Measurements from ENCODE around the gene HPCAL1.

The HPCAL1 gene

DNA sequence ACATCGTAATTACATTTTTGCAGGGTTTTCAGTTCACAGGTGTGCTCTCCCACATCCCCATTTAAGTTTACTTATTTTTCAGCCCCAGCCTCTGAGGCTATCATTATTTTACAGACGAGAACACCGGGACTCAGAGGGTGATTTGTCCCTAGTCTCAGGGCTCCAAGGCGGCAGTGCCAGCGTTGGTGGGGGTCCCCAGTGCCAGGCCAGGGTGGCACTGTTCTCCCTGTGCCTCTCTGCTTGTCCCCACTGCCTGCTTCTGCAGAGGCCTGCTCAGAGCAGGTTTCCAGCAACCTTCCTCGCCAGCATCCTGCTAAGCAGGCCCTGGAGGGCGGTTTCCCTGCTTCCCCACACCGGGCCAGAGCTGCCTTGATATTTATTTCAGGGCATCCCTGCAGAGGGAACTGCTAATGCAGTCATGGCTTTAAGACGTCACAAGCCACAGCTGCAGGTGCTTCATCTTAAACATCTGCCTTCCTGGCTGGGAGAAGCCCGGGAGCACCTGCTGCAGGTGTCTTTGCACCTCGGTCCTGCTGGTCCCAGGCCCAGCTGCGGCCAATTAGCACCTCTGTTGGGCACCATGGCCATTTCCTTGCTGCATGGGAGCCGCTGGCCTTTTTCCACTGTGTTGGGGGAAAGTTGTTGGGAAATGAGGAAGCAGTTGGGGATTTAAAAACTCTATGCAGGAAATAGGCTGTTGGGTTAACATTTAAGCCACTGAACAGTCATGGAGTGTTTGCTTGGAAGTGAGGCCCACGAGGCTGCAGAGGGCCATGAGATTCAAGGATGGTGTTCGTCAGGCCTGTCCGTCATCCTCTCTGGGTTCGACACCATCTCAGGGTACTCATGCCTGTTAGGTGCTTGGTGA, 22.8 kb downstream of the HPCAL1 start:
- DNase-seq = no peak

- DNase-seq = no peak
Measured at GRCh38 chr2:10326151-10326616, 23.5 kb downstream of the HPCAL1 start.

DNA sequence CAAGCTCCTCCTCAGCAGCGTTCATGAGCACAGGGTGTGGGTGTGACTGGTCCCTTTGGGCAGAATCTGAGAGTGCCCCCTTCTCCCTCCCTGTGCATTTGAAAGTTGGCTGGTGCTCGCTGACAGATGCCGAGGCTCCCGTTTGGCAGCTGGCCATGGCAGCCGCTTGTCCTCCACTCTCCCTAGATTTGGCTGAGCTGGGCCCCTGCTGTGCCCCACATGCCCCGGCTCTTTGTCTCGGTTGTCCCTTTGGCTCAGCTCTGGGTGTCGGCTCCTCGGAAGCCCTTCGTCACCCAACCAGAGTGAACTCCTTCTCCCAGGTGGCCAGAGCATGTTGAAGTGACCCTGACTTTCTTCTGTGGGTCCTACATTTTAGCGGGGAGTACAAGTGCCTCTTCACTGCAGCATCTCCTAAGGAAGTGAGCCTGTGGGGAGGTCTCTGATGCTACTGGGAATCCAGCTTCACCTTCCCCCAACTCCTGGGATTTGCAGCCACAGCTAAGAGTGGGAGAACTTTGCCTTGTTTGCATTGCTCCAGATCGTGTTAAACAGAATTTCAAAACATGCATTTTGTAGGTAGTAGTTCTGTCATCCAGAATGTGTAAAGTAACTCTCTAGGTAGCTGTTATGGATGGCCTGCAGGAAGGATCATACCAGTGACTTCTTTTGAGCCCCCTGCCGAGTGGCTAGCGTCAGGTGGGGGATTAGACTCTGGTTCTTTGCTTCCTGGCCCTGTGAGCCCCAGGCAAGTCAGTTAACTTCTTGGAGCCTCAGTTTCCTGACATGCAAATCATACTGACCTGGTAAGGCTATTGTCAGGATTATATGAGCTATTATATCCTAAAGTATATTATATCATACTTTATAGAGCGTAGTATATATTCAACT, 24.2 kb downstream of the HPCAL1 start:
- no peak for DNase-seq

GRCh38 chr2:10327896-10328669, 25.4 kb downstream of the HPCAL1 start:
- no peak for DNase-seq

GRCh38 chr2:10328670-10329579, 26.2 kb downstream of the HPCAL1 start:
- DNase-seq = no peak

DNA sequence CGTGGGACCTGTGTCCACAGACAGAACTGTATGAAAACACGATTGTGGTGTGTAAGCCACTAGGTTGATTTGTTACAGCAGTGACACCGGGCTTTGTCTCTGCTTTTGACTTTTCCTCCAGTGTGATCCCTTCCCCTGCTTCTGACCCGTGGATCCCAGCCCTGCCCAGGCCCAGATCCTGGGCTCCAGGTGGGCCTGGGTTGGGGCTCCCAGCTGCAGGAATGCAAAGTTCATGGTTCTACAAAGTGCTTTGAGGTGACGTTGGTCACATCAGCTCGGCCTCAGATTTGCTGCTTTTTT, 26.8 kb downstream of the HPCAL1 start:
- no peak for DNase-seq

DNA sequence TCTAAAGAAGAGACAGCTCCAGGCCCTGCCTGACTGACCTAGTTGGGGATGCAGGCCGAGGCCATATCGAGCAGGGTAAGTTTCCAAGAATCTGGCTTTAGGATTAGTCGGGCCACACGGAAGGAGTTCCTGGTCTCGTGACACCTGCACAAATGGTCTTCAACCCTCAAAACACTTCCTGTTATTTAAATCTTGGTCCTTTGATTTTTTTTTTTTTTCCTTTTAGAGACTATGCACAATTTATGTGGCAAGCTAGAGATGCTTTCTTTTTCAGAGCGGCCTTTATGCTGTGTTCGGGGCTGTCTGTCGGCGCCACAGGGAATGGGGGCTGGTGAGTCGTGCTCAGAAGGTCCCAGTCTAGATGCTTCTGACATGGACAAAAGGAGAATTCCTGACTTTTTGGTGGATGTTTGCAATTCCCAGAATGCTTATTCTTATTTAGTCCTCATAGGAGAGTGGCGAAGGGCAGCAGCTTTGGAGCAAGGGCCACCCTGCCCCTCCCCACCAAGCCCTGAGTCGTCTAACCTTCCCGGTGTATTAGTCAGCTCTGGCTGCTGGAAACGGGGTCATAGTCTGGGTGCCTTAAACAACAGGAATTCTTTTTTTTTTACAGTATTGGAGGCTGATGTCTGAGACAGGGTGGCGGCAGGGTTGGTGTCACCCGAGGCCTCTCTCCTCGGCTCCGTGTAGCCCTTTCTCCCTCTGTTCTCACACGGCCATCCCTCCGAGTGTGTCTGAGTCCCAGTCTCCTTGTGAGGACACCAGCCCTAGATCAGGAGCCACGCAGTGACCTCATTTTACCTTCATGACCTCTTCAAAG, 27.4 kb downstream of the HPCAL1 start:
- DNase-seq = peak; percentile 15 to 44

DNA sequence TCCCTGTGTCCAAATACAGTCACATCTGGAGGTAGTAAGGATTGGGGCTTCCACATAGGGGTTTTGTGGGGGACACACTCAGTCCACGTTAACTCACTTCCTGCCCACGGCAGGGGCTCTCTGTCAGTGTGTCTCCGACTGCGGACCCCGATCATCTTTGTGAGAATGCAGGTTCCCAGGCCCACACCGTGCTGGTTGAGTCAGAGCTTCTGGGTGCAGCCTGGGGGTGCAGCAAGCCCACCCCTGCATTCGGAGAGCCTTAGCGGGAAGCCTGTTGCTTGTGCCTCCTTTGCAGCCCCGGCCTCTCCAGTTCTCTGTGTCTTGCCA, 28.0 kb downstream of the HPCAL1 start:
- no peak for DNase-seq

DNA sequence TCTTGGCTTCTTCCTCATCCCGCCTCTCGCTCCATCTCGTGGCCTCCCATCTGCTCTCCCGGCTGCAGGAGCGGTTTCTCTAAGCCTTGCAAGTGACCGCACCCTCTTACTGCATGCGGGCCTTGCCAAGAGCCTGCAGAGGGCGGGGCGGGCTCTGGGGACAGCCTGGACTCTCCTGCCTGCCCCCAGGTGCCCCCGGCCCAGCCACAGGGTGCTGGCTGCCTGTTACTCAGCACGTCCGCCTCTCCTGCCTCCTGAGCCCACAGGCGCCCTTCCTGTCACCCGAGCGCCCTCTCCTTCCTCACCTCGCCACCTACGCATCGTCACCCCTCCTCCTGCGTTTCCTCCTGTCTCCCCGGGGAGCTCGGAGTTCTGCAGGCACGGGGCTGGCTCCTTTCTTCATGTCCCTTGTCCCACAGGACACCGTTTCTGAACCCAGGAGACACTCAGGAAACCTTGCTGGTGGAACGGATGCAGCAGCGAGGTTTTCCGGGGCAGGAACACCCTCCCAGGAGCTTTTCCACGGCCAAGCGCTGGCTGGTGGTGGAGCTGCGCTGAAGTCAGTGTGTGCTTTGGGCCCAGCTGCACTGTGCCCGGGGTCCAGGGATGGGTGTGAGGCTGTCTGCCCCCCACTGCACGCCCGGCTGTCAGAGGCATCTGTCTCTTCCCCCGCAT, 28.5 kb downstream of the HPCAL1 start:
- DNase-seq = peak; percentile 62 to 67

DNA sequence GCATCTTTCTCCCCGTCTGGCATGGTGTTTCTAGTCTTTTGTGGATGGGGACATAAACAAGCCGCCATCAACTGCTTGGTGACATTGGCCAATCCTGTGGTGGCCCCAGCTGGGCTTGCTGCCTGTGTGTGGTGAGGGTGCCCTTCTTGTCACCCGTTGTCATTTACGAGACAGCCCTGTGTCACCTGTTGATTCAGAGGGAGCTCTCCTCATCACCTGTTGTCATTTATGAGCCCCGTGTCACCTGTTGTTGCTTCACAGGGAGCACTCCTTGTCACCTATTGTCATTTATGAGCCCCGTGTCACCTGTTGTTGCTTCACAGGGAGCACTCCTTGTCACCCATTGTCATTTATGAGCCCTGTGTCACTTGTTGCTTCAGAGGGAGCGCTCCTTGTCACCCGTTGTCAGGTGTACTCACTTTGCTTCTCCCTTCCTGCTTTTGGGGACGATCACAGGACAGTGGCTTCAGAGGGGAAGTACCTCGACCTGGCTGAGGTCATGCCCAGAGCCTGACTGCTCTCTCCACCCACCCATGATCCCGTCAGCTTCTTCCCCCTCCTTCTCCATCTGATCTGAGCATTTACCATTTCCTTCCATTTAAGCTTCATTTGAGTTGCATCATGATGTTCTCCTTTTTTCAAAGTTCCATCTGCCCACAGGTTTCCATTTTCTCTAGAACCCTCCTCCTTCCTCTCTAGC, 29.1 kb downstream of the HPCAL1 start:
- peak; percentile 41 to 74 for DNase-seq

DNA sequence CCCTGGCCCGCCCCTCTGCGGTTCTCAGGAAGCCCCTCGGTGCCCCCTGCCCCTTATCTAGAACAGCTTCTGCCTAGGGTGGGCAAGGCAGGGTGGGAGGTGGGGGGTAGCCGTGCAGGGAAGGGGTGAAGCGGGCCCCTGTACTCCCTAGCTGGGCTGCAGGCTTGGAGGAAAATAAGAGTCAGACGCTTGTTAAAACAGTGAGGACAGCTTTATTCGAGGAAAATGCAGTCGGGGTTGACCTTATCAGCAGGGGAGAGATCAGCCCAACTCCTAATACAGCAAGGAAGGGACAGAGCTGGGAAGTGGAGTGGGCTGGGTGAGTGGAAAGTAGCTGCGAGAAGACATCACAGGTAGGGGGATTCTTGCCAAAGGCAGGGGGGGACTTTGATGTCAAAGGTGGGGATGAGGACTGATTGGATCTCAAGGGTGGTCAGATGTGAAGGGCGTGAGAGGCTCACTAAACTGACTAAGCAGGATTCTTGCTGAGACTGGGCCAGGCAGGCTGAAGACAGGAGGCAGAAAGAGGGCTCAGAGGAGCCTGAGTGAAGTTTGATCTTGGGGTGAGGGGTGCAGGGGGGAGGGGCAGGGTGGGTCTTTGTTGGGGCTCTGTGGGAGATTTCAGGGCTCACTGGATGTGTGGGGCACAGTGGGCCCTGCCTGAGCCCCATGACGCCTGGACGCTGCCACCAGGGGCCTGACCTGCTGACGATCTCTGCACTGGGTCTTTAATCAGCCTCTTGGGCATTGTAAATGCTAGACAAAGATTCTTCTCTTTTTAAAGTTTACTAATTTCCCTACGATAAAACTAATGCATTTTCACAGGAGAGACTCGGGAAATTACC, 29.9 kb downstream of the HPCAL1 start:
- DNase-seq = no peak

- DNase-seq = peak in 1 of 2 donors; percentile 22
Measured at GRCh38 chr2:10333247-10333613, 30.5 kb downstream of the HPCAL1 start.

- DNase-seq = no peak
Measured at GRCh38 chr2:10333966-10334365, 31.3 kb downstream of the HPCAL1 start.

GRCh38 chr2:10335046-10335840, 32.5 kb downstream of the HPCAL1 start:
- no peak for DNase-seq

DNA sequence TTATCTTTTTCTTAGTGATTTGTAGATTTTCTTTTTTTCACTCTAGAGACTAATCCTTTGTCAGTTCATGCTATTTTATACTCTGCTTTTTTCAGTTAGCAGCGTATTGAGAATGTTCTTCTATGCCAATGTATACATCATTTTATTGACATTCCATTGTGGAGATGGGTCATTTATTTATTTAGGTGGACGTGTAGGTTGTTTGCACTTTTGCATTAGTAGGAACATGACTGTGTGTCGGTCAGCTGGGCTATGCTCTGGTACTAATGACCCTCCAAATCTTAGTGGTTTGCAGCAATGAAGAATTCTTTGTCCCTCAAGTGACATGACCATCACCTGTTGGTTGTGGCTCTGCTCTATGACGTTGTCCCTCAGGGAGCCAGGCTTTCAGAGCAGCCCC, 33.6 kb downstream of the HPCAL1 start:
- DNase-seq = no peak

DNA sequence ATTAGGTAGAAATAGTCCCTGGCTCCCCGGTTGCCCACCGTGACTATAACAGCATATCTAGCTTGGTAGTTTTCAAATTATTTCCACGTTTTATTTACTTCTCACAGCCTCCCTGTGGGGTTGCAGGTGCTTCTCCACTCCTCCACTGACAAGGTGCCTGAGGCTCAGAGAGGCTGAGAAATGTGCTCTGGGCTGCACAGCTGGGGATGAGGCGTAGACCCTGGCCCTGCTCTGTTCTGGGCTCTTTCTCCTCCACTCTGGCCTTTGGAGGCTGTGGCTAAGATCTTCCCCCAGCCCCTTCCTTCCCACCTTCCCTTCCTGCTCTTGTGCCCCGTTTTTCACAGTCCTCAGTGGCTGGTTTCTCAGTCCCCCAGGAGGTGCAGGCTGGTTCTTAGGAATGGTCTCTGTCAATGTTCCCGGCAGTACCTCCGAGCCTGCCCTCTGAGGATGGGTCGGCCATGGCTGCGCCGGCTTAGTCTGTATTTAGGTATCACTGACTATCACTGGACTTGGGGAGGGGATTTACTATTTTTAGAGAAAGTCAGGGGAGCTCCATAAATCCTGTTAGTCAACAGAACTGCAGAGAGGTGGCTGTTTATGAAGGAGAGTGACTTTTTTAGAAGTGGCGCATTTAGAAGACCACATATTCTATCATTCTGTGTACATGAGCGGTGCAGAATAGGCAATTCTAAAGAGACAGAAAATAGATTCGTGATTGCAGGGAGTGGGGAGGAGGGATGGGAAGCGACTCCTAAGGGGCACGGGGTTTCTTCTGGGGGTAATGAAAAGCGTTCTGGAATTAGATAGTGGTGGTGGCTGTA, 35.0 kb downstream of the HPCAL1 start:
- no peak for DNase-seq

Measured in CD4-positive, alpha-beta T cell treated with Interleukin-1 beta for 1 hour (primary cell).